KOPT-K1 (cell line): ENCODE measurements around the gene ASB2.

Experiments
- H3K27ac ChIP-seq: fragments of 200-600 bp; sonication (generic); 2 replicates; pipeline ENCODE4 v1.5.1; 2016; ENCODE audit warnings: antibody characterized with exemption, mild to moderate bottlenecking, low read depth, low read length; ENCODE audit not compliant: poor library complexity, severe bottlenecking
- H3K36me3 ChIP-seq: fragments of 200-600 bp; sonication (generic); 2 replicates; pipeline ENCODE4 v1.5.1; 2017; ENCODE audit warnings: antibody characterized with exemption, mild to moderate bottlenecking, low read length, moderate library complexity; ENCODE audit not compliant: insufficient read depth
- H3K9me3 ChIP-seq: fragments of 200-600 bp; sonication (generic); 2 replicates; pipeline ENCODE4 v1.5.1; 2017; ENCODE audit warnings: antibody characterized with exemption, low read length, mild to moderate bottlenecking; ENCODE audit not compliant: insufficient read depth, poor library complexity, severe bottlenecking

ASB2 gene

DNA sequence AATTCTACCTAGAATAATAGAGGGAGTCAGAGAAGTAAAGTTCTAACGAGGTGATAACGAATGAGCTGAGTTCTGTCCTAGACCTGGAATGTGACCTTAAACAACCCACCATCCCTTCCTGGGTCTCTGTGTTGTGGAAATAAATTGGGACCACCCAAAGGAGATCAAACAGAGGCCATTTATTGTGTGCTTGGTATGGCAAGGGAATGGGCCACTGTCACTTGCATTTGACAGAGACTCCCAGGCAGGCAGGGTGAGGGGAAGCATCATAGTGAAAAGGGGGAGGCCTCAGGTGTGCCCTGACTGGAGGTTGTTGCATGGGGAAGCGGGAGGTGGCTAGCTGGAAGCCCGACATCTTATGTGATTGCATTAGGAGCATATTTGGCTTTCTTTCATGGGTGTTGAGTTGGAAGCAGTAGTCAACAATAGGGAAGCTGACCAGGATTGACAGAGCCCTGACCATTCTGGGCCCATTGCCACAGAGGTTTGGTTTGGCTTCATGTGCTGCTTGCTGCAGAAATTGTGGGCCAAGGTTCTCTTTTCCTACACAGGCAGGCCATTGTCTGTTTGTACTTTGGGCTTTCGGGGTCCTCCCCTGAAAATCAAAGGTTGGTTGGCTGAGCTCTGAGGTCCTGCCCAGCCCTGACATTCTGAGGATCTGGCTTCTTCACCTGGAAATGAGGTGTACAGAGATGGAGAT lies 66.8 kb downstream of the ASB2 start:
- Histone ChIP-seq H3K27ac (no peak overlapping the region), H3K9me3 (no peaks in the 10 kb centered on the region), H3K36me3 (no peaks in the 10 kb centered on the region)

DNA sequence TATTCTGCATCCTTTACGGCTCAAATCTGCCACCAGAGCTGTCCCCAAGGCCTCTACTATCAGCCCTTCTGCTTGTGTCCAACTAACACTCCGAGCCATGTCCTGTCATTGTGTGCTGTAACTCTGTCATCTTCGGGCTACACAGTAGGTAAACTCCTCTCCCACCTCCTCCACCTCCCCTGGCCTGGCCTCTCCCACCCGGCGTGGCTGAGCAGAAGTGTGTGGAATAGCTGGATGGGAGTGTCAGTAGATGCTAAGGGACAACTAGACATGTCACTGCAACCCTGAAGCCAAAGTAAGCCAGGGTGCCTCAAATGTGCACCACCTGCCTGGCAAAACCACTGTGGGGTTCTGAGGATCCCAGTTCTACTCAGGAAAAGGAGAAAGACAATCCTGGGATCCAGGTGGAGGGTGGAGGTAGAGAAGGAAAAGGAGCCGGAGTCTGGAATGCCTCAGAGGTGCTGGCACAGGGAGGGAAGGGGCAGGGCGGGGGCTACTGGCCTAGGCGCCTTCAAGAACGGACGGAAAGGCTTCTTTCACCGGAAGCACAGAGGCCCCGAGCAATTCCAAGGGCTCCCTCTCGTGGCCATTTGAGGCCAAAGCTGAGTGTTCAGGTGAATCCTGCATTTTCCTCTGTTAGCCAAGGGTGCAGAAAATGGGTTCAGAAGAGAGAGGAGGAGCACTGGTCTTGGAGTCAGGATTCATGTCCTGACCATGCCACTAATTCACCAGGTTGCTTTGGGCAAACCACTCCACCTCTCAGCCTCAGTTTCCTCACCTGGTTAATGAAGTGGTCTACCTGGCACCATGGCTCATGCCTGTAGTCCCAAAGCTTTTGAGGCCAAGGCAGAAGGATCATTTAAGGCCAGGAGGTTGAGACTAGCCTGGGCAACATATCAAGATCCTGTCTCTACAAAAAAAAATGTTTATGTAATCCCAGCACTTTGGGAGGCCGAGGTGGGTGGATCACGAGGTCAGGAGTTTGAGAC lies 69.7 kb downstream of the ASB2 start:
- H3K36me3 ChIP-seq, result no peaks in the 10 kb centered on the region
- H3K27ac ChIP-seq, result no peak overlapping the region
- no peaks in the 10 kb centered on the region for H3K9me3 ChIP-seq

DNA sequence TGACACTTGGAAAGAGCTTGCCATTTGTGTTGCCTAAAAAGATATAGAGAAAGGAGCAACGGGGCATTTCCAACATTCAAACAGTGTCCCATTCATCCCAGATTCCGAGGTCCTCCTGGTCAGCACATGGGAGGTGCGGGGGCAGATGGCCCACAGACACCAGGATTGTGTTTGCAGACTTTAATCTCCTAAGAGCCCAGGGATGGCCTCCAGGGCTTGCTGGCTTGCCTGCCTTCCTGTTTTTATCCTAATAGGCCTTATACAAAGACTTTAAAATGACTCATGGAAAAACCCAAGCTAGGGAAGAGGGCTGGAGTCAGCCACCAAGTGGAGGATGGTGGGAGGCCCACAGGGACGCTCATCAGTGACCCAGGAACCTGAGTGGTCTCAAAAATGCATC lies 70.7 kb downstream of the ASB2 start:
- H3K36me3 ChIP-seq, result no peaks in the 10 kb centered on the region
- no peak overlapping the region for H3K27ac ChIP-seq
- H3K9me3 ChIP-seq, result no peaks in the 10 kb centered on the region

DNA sequence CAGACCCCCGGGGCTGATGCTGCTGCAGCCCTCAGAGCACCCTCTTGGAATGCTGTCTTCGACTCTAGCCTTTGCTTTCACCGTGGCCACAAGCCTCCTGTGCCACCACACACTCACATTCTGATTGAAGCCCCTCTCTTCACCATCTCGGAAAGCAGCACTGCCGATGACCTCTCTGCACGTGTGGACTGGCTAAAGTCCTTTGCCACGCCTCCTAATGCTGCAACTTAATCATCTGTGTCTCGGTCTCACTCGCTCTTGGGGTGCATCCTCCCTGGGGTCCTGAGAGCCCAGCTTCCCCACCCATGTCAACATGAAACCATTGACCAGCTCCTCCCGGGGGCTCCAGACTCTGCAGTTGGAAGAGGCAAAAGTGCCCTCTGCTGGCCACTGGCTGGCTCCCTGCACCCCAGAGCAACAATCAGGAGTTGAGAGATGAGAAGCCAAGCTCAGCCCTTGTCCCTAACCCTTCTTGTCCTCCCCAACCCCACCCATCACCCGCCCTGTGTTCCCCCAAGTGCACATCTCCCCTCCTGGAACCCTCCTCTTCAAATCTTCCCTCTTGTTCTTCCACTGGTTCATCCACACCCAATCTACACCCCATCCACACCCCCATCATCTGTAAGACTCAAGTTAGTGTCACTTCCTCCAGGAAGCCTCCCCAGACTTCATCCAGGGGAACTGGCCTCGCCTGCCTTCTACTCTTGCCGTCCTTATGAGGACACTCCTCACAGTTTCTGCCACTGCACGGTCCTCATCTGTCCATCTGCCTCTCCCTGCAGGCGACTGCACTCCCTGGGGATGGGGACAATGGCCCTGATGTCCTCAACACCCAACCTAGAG lies 72.8 kb downstream of the ASB2 start:
- H3K9me3 ChIP-seq, result no peaks in the 10 kb centered on the region
- no peaks in the 10 kb centered on the region for H3K36me3 ChIP-seq
- no peak overlapping the region for H3K27ac ChIP-seq

DNA sequence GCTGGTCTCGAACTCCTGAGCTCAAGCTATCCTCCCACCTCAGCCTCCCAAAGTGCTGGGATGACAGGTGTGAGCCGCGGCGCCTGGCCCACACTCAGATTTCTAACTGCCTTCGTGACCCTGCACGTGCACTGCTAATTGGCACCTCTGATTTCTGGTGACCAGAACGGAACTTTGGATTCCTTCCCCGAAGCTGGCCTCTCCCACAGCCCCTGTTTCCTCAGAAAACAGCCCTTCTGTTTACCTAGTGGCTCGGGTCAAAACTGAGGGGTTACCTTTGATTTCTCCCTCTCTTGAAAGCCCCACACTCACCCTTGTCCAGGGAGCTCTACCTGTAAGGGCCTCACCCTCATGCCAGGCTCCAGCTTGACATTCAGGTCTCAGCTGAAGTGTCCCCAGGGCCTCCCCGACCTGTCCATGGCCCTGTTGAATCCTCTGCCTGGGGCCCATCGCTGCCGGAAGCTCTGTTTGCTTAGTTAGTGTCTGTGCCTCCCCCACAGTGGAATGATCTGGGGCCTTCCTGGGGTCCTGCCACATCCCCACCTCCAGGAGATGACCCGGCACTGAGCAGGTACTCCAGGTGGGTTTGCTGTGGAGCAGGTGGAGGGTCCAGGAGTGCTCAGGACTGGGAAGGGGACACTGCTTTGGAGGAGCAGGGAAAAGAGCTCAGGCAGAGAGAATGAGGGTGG lies 73.6 kb downstream of the ASB2 start:
- no peak overlapping the region for H3K27ac ChIP-seq
- H3K9me3 ChIP-seq, result no peaks in the 10 kb centered on the region
- no peaks in the 10 kb centered on the region for H3K36me3 ChIP-seq

DNA sequence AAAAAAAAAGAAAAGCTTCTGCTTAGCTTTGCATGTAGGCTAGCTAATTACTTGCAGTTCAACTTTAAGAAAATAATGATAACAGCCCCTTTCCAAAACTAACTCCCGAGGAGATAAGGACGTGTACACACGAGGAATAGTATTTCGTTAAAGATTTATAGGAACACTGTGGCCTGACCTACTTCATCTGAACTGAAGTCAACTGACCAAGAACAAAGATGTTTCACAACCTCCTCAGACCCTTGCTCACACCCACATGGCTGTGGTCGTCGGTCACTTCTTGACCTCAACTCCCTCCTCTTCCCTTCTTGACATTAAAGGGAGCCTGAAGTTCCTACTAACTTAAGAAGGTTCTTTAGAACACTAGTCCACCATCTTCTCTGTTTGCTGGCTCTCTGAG lies 74.6 kb downstream of the ASB2 start:
- no peaks in the 10 kb centered on the region for H3K9me3 ChIP-seq
- H3K36me3 ChIP-seq, result no peaks in the 10 kb centered on the region
- no peak overlapping the region for H3K27ac ChIP-seq

DNA sequence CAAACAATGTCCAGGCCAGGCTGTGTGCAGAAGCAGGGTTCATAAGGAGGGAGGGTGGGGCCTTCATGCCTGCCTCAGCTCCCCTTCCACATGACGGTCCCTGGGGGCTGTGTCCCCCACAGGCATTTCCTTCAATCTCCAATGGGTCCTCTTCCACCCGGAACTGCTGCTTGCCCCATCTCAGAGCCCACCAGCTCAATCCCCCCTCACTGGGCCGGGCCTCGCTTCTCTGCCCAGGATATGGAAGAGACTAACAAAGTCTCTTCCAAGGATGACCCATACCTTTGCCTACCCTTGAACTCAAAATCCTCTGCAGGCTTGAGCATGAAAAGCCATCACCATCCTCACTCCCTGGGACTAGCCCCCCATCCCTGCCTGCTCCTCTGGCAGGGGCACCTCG lies 77.6 kb downstream of the ASB2 start:
- H3K27ac ChIP-seq, result no peak overlapping the region
- no peaks in the 10 kb centered on the region for H3K36me3 ChIP-seq
- H3K9me3 ChIP-seq, result no peaks in the 10 kb centered on the region

DNA sequence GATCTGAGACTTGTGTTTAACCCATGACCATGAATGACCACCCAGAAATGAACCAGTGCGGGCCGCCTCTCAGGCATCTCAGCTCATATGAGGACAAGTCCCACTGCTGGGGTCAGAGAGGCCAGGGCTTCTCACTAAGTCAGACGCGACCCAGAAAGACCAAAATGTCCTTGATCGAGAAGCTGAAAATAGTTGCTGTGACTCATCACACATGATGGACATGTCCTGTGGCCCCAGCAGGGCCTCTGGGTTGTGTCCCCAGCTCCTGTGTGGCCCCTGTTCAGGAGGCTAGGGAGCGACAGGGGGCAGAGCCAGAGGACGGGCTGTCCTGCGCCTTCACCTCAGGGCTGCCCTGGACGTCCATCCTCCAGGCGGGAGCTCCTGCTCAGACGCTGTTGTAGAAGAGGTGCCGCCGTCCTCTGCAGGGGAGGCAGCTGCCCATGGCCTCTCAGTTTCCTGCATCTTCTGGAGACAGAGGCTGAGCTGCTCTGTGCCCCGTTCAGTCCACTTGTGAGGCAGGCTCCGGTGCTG lies 78.2 kb downstream of the ASB2 start:
- no peak overlapping the region for H3K27ac ChIP-seq
- no peaks in the 10 kb centered on the region for H3K9me3 ChIP-seq
- H3K36me3 ChIP-seq, result no peaks in the 10 kb centered on the region

DNA sequence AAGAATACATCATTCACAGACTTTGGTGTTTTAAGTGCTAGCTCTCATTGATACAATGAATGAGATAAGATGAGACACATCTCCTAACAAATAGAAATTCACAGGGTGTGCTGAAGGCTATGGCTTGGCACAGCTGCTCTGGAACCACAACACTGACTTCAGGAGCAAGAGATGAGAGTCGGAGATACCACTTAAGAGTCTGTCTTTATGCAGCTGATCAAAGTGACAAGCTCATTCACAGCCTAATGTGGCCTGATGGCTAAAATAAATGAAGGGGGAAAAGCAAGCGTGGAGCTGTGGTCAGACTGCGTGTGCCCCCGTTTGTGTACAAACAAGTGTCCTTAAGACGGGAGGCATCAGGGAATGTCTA lies 78.9 kb downstream of the ASB2 start:
- Histone ChIP-seq H3K36me3 (no peaks in the 10 kb centered on the region), H3K9me3 (no peaks in the 10 kb centered on the region), H3K27ac (no peak overlapping the region)

DNA sequence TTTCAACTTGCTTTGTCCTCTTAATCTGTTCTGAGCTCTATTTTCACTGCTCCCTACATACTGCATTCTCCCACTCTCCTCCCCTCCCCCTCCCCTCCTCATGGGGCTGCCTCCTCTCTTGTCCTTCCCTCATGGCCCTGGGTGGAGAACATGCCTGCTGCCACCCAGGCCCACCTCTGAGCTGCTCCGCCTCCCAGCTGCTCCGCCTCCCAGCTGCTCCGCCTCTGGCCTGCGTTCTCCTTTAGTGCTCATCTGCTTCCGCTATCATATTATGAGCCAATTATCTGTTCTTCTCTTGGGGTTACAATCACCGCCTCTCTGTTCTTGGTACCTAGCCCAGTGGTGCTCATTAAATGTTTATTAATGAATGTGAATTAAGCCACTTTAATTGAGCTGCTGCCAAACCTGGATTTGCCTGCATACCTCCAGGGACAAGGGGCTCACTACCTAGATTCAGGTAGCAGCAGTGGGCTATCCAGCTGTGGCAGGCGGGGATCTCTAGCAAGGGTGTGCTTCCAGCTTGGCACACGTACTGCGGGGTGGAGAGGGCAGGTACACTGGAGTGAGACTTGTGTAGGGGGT lies 81.3 kb downstream of the ASB2 start:
- Histone ChIP-seq H3K9me3 (no peaks in the 10 kb centered on the region), H3K27ac (no peak overlapping the region), H3K36me3 (no peaks in the 10 kb centered on the region)

DNA sequence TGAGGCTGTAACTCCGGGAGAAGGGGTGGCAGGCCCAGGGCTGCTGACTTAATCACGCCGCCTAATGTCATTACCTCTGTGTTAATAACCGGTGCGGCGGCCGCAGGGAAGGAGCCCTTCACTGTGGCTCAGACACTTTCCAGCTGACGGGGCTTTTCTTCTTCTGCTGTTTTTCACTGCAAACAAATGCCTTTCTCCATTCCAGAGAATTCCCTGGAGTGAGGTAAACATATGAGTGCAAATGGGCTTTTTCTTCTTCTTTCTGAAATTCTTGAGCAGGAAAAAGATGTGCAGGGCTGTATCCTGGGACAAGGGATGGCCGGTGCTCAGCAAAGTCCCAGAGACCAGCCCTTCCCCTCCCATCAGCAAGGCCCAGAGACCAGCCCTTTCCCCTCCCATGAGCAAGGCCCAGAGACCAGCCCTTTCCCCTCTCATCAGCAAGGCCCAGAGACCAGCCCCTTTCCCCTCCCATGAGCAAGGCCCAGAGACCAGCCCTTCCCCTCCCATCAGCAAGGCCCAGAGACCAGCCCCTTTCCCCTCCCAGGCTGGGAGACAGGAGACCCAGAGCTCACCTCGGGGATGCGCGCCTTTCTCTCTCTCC lies 82.6 kb downstream of the ASB2 start:
- Histone ChIP-seq H3K36me3 (no peaks in the 10 kb centered on the region), H3K9me3 (no peaks in the 10 kb centered on the region), H3K27ac (no peak overlapping the region)

DNA sequence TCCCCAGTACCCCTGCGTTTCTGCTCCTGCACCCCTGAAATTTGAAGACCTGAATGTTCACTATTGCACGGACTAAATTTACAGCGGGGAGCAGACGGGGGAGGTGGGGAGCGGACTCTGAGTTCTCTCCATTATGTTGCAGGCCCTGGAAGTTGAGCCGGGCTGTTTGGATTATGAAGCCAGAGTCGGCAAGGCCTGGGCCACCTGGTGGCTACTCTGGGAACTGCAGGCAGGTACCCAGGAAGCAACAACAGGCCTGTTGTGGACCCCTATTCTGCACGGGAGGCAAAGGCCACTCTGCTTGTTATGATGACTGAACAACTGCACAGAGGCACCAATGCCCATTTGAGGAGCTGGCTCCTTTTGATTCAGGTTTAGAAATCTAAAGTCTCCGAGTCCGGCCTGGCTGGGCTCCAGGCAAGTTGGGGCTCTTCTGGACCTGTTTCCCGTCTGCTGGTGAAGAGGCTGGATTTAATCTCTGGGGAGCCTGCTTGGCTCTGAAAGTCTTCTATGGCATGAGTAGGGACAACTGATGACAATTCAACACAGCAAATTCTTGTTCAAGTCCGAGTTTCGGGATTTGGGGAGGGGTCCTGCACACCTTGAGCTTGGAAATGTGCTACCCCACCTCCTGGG lies 83.3 kb downstream of the ASB2 start:
- H3K36me3 ChIP-seq, result no peaks in the 10 kb centered on the region

DNA sequence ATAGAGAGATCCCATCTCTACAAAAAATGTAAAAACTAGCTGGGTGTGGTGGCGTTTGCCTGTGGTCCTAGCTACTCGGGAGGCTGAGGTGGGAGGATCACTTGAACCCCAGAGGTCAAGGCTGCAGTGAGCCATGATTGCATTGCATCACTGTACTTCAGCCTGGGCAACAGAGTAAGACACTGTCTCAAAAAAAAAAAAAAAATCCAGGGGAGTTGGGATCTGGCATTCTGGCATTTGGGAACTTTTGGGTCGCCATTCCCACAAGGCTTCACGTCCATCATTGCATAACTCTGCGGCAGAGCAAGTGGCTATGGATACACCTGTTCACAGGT lies 83.9 kb downstream of the ASB2 start:
- Histone ChIP-seq H3K36me3 (no peaks in the 10 kb centered on the region), H3K27ac (no peak overlapping the region), H3K9me3 (no peaks in the 10 kb centered on the region)

More for the DNA sequence above, 83.3 kb downstream of the ASB2 start:
- Histone ChIP-seq H3K9me3 (no peaks in the 10 kb centered on the region), H3K27ac (no peak overlapping the region)
